Measurements from ENCODE around the gene PCDHGA9. TPM values are rescaled to one million over a fixed set of nuclear protein-coding genes. Genes with fewer than 3 reads are reported as not detected.

Gene PCDHGA9
- total RNA-seq, 1 donor from 2014 or later, result 1.7 TPM

Other genes starting within 250 kb of the PCDHGA9 start
- gene PCDHB7, start 230.1 kb upstream of the PCDHGA9 start, total RNA-seq, result 5.1 and 6.6 TPM in 2 replicates
- gene PCDHB8, start 225.0 kb upstream of the PCDHGA9 start, total RNA-seq, result 9.5 and 10.4 TPM in 2 replicates
- 13.5 and 14.7 TPM in 2 replicates for gene PCDHB16, start 220.4 kb upstream of the PCDHGA9 start, total RNA-seq
- gene PCDHB9, start 215.6 kb upstream of the PCDHGA9 start, total RNA-seq, result 6.8 TPM in 2 replicates
- 6.7 and 7.4 TPM in 2 replicates for gene PCDHB10, start 210.4 kb upstream of the PCDHGA9 start, total RNA-seq
- 3.9 and 5.3 TPM in 2 replicates for gene PCDHB11, start 203.2 kb upstream of the PCDHGA9 start, total RNA-seq
- 5.4 and 7.2 TPM in 2 replicates for gene PCDHB12, start 194.1 kb upstream of the PCDHGA9 start, total RNA-seq
- gene PCDHB13, start 188.9 kb upstream of the PCDHGA9 start, total RNA-seq, result 5.3 and 6.4 TPM in 2 replicates
- gene PCDHB14, start 179.4 kb upstream of the PCDHGA9 start, total RNA-seq, result 6.2 and 6.9 TPM in 2 replicates
- gene PCDHB15, start 157.4 kb upstream of the PCDHGA9 start, total RNA-seq, result 3.1 and 4.6 TPM in 2 replicates
- 0.43 and 0.62 TPM in 2 replicates for gene SLC25A2, start 98.7 kb upstream of the PCDHGA9 start, total RNA-seq
- gene TAF7, start 82.0 kb upstream of the PCDHGA9 start, total RNA-seq, result 97.0 and 116 TPM in 2 replicates
- gene PCDHGA1, start 72.3 kb upstream of the PCDHGA9 start, total RNA-seq, result 5.2 and 5.9 TPM in 2 replicates
- gene PCDHGA2, start 64.0 kb upstream of the PCDHGA9 start, total RNA-seq, result 0.94 and 1.1 TPM in 2 replicates
- 0.48 and 0.57 TPM in 2 replicates for gene PCDHGA3, start 58.9 kb upstream of the PCDHGA9 start, total RNA-seq
- gene PCDHGB1, start 52.7 kb upstream of the PCDHGA9 start, total RNA-seq, result 8.7 and 9.8 TPM in 2 replicates
- 2.9 and 3.3 TPM in 2 replicates for gene PCDHGA4, start 47.8 kb upstream of the PCDHGA9 start, total RNA-seq
- 14.0 and 14.5 TPM in 2 replicates for gene PCDHGB2, start 42.8 kb upstream of the PCDHGA9 start, total RNA-seq
- 1.7 and 2.2 TPM in 2 replicates for gene PCDHGA5, start 38.6 kb upstream of the PCDHGA9 start, total RNA-seq
- 1.8 TPM in 2 replicates for gene PCDHGB3, start 32.5 kb upstream of the PCDHGA9 start, total RNA-seq
- gene PCDHGA6, start 28.9 kb upstream of the PCDHGA9 start, total RNA-seq, result 0.88 and 1.8 TPM in 2 replicates
- 1.1 and 2.3 TPM in 2 replicates for gene PCDHGA7, start 20.0 kb upstream of the PCDHGA9 start, total RNA-seq
- gene PCDHGB4, start 15.1 kb upstream of the PCDHGA9 start, total RNA-seq, result 1.1 and 2.2 TPM in 2 replicates
- gene PCDHGA8, start 10.1 kb upstream of the PCDHGA9 start, total RNA-seq, result 1.6 and 2.2 TPM in 2 replicates
- 0.47 and 1.4 TPM in 2 replicates for gene PCDHGB5, start 4.8 kb upstream of the PCDHGA9 start, total RNA-seq
- gene PCDHGB6, start 5.2 kb downstream of the PCDHGA9 start, total RNA-seq, result 0.78 and 0.96 TPM in 2 replicates
- gene PCDHGA10, start 10.2 kb downstream of the PCDHGA9 start, total RNA-seq, result 32.1 and 35.7 TPM in 2 replicates
- gene PCDHGB7, start 14.9 kb downstream of the PCDHGA9 start, total RNA-seq, result 1.4 and 3.4 TPM in 2 replicates
- gene PCDHGA11, start 18.3 kb downstream of the PCDHGA9 start, total RNA-seq, result 2.0 and 2.1 TPM in 2 replicates
- 4.3 and 4.6 TPM in 2 replicates for gene PCDHGA12, start 27.7 kb downstream of the PCDHGA9 start, total RNA-seq
- 137 and 170 TPM in 2 replicates for gene PCDHGC3, start 73.2 kb downstream of the PCDHGA9 start, total RNA-seq
- 2.0 and 3.6 TPM in 2 replicates for gene PCDHGC4, start 82.3 kb downstream of the PCDHGA9 start, total RNA-seq
- gene PCDHGC5, start 86.3 kb downstream of the PCDHGA9 start, total RNA-seq, result 2.0 and 2.6 TPM in 2 replicates
- 13.2 and 25.4 TPM in 2 replicates for gene DIAPH1, start 216.2 kb downstream of the PCDHGA9 start, total RNA-seq
- 38.5 and 40.0 TPM in 2 replicates for gene HDAC3, start 234.1 kb downstream of the PCDHGA9 start, total RNA-seq
- 2.2 and 3.3 TPM in 2 replicates for gene RELL2, start 234.2 kb downstream of the PCDHGA9 start, total RNA-seq
- gene FCHSD1, start 248.6 kb downstream of the PCDHGA9 start, total RNA-seq, result 2.0 and 7.9 TPM in 2 replicates